Measurements from ENCODE around the gene RORC.

Gene RORC

DNA sequence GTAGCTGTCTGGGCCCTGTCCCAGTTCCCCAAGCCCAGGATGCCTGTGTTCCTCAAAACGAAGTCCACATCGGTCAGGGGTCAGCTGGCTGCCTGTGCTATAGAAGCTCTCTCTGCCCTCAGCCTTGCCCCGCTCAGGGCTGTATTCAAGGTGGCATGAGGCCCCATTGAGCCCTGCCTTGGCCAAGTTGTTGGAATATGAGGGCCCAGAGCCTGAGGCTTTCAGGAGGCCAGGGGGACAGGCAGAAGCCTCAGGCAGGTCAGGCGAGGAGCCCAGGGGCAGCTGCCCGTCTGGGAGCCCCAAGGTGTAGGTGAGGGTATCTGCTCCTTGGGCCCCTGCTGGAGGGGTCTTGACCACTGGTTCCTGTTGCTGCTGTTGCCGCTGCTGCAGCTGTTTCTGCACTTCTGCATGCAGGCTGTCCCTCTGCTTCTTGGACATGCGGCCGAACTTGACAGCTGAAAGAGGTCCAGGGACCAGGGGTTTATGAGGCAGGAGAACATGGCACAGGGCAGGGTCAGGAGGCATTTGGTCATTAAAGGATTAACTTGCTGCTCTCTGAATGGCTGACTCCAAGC lies 16.5 kb downstream of the RORC start:
- Histone ChIP-seq H3K27ac (ENCODE audit: low read depth, low read length) (no peak overlapping the region), H3K4me1 (ENCODE audit: control insufficient read depth, insufficient read depth, low read length) (peaks cover 3% of the 10 kb centered on the region), H3K36me3 (ENCODE audit: control insufficient read depth, insufficient read depth, low read length) (no peaks in the 10 kb centered on the region), H3K9me3 (ENCODE audit: control insufficient read depth, insufficient read depth, low read depth, low read length) (no peaks in the 10 kb centered on the region), H3K9ac (ENCODE audit: low read length) (no peak overlapping the region), H3K27me3 (ENCODE audit: control insufficient read depth, insufficient read depth, low read length) (no peaks in the 10 kb centered on the region), H3K4me3 (ENCODE audit: low read depth, low read length) (no peak overlapping the region)

DNA sequence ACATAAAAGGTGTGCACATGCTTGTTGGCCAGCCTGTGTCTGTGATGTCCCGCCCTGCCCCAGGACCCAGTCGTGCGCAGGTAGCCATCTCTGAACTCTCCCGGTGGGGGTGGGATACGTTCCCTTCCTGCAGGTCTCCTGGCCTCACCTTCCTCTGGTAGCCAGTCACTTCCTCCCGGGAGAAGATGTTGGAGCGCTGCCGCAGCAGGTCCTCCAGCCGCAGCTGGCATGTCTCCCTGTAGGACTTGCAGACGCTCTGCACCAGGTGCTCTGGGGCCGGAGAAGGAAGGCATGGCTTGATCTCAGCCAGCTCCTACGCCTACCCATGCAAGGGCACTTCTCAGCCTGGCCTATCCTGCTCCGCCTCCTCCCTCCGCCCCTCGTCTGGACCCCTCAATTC lies 17.2 kb downstream of the RORC start:
- Histone ChIP-seq H3K4me1 (ENCODE audit: control insufficient read depth, insufficient read depth, low read length) (peaks cover 9% of the 10 kb centered on the region), H3K36me3 (ENCODE audit: control insufficient read depth, insufficient read depth, low read length) (no peaks in the 10 kb centered on the region), H3K9ac (ENCODE audit: low read length) (no peak overlapping the region), H3K27ac (ENCODE audit: low read depth, low read length) (no peak overlapping the region), H3K9me3 (ENCODE audit: control insufficient read depth, insufficient read depth, low read depth, low read length) (no peaks in the 10 kb centered on the region), H3K27me3 (ENCODE audit: control insufficient read depth, insufficient read depth, low read length) (no peaks in the 10 kb centered on the region), H3K4me3 (ENCODE audit: low read depth, low read length) (no peak overlapping the region)

DNA sequence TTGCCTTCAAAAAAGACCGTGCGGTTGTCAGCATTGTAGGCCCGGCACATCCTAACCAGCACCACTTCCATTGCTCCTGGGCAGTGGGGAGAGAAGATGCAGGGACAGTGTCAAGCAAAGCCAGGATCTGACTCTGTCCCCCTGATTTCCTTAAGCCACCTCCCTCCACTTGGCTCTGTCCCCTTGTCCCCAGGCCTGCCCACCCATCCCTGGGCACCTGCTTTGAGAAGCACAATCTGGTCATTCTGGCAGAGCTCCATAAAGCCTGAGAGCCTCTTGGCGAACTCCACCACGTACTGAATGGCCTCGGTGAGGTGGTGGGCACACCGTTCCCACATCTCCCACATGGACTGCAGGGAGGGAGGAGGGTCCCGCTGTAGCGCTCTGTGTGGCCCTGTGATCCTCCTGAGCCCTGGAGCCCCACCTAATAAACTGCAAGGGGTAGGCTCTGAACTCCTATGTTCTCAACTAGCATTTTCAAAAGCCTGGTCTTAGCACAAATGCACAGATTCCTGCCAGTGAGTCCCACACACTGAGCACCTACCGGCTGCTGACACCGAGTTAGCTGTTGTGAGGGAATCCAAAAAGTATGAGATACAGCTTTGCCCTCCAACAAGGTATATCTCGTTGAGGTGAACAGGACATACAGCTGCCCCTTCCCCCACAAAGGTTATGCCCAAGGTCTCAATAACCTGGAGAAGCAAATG lies 18.2 kb downstream of the RORC start:
- no peaks in the 10 kb centered on the region for H3K27me3 ChIP-seq (ENCODE audit: control insufficient read depth, insufficient read depth, low read length)
- peaks cover 12% of the 10 kb centered on the region for H3K4me1 ChIP-seq (ENCODE audit: control insufficient read depth, insufficient read depth, low read length)
- no peaks in the 10 kb centered on the region for H3K36me3 ChIP-seq (ENCODE audit: control insufficient read depth, insufficient read depth, low read length)
- no peaks in the 10 kb centered on the region for H3K9me3 ChIP-seq (ENCODE audit: control insufficient read depth, insufficient read depth, low read depth, low read length)
- no peak overlapping the region for H3K9ac ChIP-seq (ENCODE audit: low read length)
- H3K4me3 ChIP-seq (ENCODE audit: low read depth, low read length), result no peak overlapping the region
- H3K27ac ChIP-seq (ENCODE audit: low read depth, low read length), result no peak overlapping the region

DNA sequence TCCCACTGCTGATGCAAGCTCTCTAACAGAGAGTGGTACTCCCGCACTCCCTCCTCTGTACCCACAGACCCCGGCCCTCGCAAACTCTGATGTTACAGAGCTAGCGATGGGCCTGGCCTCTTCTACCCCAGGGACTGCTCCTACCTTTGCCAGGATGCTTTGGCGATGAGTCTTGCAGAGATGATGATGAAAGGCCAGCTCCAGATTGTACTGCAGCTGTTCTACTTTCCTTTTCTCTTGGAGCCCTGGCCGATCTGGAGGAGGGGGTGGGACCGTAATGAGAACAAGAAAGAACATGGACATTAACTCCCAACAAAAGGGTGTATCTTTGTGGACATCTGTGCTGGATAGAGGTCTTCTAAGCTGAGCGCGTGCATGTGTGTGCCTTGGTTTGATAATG lies 20.4 kb downstream of the RORC start:
- no peak overlapping the region for H3K4me3 ChIP-seq (ENCODE audit: low read depth, low read length)
- H3K9ac ChIP-seq (ENCODE audit: low read length), result no peak overlapping the region
- H3K27me3 ChIP-seq (ENCODE audit: control insufficient read depth, insufficient read depth, low read length), result peaks cover 5% of the 10 kb centered on the region; the same call in 1 of the 2 replicates
- no peak overlapping the region for H3K27ac ChIP-seq (ENCODE audit: low read depth, low read length)
- H3K4me1 ChIP-seq (ENCODE audit: control insufficient read depth, insufficient read depth, low read length), result peaks cover 12% of the 10 kb centered on the region
- H3K36me3 ChIP-seq (ENCODE audit: control insufficient read depth, insufficient read depth, low read length), result no peaks in the 10 kb centered on the region
- H3K9me3 ChIP-seq (ENCODE audit: control insufficient read depth, insufficient read depth, low read depth, low read length), result no peaks in the 10 kb centered on the region

DNA sequence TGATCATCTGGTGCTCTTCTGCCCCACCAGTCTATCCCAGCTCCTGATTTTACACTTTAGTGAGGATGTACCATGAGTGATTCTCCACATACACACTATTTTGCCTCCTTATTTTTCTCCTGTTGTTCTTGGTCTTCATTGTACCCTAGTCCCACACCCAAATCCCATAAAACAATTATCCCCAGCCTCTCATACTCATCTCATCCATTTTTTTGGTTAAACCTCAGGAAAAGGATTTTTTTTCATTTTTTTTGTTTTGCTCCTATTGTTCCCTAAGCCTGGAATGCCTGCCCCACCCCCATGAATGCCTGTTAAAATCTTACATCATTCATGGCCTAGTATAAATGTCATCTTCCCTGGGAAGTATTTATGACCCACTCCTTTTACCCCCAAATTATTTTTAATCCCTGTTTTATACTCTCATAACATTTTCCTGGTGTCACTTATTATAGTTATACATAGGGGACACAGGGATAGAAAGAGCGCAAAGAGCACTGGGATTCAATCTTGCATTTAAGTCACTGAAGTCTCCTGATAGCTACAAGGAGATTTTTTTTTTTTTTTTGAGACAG lies 21.5 kb downstream of the RORC start:
- no peaks in the 10 kb centered on the region for H3K36me3 ChIP-seq (ENCODE audit: control insufficient read depth, insufficient read depth, low read length)
- H3K9me3 ChIP-seq (ENCODE audit: control insufficient read depth, insufficient read depth, low read depth, low read length), result no peaks in the 10 kb centered on the region
- peaks cover 12% of the 10 kb centered on the region for H3K4me1 ChIP-seq (ENCODE audit: control insufficient read depth, insufficient read depth, low read length)
- H3K27ac ChIP-seq (ENCODE audit: low read depth, low read length), result no peak overlapping the region
- no peak overlapping the region for H3K9ac ChIP-seq (ENCODE audit: low read length)
- H3K4me3 ChIP-seq (ENCODE audit: low read depth, low read length), result no peak overlapping the region
- peaks cover 5% of the 10 kb centered on the region; the same call in 1 of the 2 replicates for H3K27me3 ChIP-seq (ENCODE audit: control insufficient read depth, insufficient read depth, low read length)

DNA sequence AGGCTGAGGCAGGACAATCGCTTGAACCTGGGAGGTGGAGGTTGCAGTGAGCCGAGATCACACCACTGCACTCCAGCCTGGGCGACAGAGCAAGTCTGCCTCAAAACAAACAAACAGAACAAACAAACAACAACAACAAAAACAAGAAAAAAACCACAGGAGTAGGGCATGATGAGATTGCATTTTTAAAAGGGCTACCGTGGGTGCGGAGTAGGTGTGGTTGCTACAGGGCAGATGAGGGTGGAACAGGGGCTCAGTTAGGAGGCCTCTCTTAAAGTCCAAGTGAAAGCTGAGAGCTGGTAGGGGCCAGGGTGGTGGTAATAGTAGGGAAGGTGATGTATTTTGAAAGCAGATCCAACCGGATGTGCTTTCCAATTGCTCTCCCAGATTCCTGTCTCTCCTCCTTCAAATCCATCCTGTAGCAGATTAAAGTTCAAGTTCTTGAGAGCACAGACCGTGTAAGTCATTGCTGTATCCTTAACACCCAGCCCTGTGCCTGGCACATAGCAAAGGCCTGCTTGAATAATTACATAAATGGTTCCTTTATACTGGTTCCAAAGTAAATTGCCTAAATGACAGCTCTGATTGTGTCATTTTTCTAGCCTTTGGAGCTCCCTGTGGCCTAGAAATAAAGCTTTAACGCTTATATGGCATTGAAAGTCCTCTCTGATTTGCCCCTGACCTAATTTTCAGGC lies 22.2 kb downstream of the RORC start:
- Histone ChIP-seq H3K27ac (ENCODE audit: low read depth, low read length) (no peak overlapping the region), H3K9ac (ENCODE audit: low read length) (no peak overlapping the region), H3K4me3 (ENCODE audit: low read depth, low read length) (no peak overlapping the region), H3K36me3 (ENCODE audit: control insufficient read depth, insufficient read depth, low read length) (no peaks in the 10 kb centered on the region), H3K9me3 (ENCODE audit: control insufficient read depth, insufficient read depth, low read depth, low read length) (no peaks in the 10 kb centered on the region), H3K27me3 (ENCODE audit: control insufficient read depth, insufficient read depth, low read length) (peaks cover 5% of the 10 kb centered on the region; the same call in 1 of the 2 replicates), H3K4me1 (ENCODE audit: control insufficient read depth, insufficient read depth, low read length) (peaks cover 12% of the 10 kb centered on the region)

DNA sequence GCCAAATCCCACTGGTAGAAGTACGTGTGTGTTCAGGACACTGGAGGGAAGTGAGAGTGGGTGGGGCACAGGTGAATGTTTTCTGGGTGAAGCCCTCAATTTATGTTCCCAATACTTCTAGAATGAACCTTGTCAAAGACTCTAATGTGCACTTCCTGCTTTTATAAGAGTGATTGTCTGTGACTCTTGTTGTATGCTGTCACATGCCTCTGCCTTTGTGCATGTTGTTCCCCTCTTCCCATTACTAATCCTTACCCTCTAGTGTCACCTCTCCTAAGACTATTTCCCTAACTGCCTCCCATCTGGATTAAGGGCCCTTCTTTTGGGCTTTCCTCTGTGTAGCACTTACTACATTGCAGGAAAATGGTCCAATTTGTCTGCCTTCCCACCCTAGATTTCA lies 23.8 kb downstream of the RORC start:
- peaks cover 9% of the 10 kb centered on the region; the same call in 1 of the 2 replicates for H3K27me3 ChIP-seq (ENCODE audit: control insufficient read depth, insufficient read depth, low read length)
- H3K9me3 ChIP-seq (ENCODE audit: control insufficient read depth, insufficient read depth, low read depth, low read length), result no peaks in the 10 kb centered on the region
- no peak overlapping the region for H3K9ac ChIP-seq (ENCODE audit: low read length)
- H3K4me3 ChIP-seq (ENCODE audit: low read depth, low read length), result no peak overlapping the region
- H3K27ac ChIP-seq (ENCODE audit: low read depth, low read length), result no peak overlapping the region
- H3K36me3 ChIP-seq (ENCODE audit: control insufficient read depth, insufficient read depth, low read length), result no peaks in the 10 kb centered on the region
- H3K4me1 ChIP-seq (ENCODE audit: control insufficient read depth, insufficient read depth, low read length), result peaks cover 12% of the 10 kb centered on the region

DNA sequence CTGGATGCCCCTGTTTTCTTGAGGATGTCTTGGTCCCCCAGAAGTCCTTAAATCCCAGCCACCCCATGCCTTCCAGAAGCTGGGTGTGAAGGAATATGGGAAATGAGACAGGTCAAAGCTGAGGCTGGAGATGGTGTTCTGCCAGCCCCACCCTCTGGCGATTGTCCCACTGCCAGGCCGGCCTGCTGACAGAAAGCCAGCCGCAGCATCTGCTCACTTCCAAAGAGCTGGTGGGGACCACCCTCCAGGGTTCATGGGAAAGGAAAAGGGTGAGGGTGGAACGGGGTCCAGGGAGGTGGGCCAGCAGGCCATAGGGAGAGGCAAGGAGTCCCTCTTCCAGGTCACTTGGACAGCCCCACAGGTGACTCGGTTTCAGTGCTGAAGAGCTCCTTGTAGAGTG lies 24.5 kb downstream of the RORC start:
- H3K27me3 ChIP-seq (ENCODE audit: control insufficient read depth, insufficient read depth, low read length), result peaks cover 9% of the 10 kb centered on the region; the same call in 1 of the 2 replicates

DNA sequence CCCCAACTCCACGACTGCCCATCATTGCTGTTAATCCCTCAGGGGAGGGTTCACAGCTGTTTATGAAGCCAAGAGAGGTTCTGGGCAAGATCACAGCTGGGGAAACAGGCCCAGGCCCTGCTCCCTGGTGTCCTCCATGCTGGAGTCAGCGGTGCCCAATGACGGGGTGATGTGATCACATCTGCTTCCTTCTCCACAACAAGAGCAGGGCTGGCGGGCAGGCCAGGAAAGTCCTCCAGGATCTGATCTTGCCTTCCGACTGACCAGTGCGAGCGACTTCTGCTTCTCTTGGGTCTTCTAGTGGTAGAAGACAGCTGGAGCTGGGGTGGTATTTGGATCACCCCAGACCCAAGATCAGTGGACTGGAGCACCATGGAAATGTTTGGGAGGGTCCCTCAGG lies 25.4 kb downstream of the RORC start:
- H3K9me3 ChIP-seq (ENCODE audit: control insufficient read depth, insufficient read depth, low read depth, low read length), result no peaks in the 10 kb centered on the region
- H3K27ac ChIP-seq (ENCODE audit: low read depth, low read length), result no peak overlapping the region
- H3K27me3 ChIP-seq (ENCODE audit: control insufficient read depth, insufficient read depth, low read length), result peaks cover 9% of the 10 kb centered on the region; the same call in 1 of the 2 replicates
- H3K36me3 ChIP-seq (ENCODE audit: control insufficient read depth, insufficient read depth, low read length), result no peaks in the 10 kb centered on the region
- peaks cover 12% of the 10 kb centered on the region for H3K4me1 ChIP-seq (ENCODE audit: control insufficient read depth, insufficient read depth, low read length)
- no peak overlapping the region for H3K9ac ChIP-seq (ENCODE audit: low read length)
- no peak overlapping the region for H3K4me3 ChIP-seq (ENCODE audit: low read depth, low read length)

More for the DNA sequence above, 24.5 kb downstream of the RORC start:
- Histone ChIP-seq H3K4me1 (ENCODE audit: control insufficient read depth, insufficient read depth, low read length) (peaks cover 12% of the 10 kb centered on the region), H3K27ac (ENCODE audit: low read depth, low read length) (no peak overlapping the region), H3K4me3 (ENCODE audit: low read depth, low read length) (no peak overlapping the region), H3K36me3 (ENCODE audit: control insufficient read depth, insufficient read depth, low read length) (no peaks in the 10 kb centered on the region), H3K9ac (ENCODE audit: low read length) (no peak overlapping the region), H3K9me3 (ENCODE audit: control insufficient read depth, insufficient read depth, low read depth, low read length) (no peaks in the 10 kb centered on the region)

DNA sequence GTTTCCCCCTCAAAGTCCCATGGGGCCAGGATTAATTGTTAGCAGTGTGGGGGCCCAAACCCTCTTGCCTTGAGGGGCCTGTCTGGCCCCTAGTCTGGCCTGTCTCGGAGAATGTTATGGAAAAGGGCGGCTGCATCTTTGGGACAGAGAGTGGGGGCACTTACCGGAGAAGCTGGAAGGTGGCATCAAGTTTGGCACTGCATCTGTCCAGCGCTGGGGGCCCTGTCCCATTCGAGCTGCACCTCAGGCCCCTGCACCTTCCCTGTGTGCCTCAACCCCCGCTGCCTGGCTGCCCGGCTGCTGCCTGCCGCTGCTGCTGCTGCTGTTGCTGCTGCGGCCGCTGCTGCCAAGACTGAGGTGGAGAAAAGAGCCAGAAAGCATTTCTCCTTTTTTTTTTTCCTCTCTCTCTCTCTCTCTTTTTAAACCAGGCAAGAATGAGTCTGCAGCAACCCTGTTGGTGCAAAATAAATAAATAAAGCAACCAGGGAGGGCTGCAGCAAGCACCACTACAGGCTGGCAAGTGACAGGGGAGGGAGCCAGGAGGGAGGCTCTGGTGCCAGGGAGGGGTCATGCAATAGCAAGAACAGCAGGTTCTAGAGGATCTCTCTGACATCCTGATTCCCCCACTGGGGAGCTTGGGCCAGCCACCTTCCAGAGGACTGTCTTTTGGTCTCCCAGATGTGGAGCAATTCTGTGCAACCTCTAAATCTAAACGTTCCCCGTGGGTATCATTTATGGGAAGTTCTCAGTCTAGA lies 26.4 kb downstream of the RORC start, which contains the start of gene LINGO4:
Gene LINGO4 (minus strand): TSS at position 354 of the 755 bp plus-strand sequence. CDS start 2,715 bp downstream, outside the sequence.
- Histone ChIP-seq H3K9ac (ENCODE audit: low read length) (no peak within 1 kb of the TSS), H3K27me3 (ENCODE audit: control insufficient read depth, insufficient read depth, low read length) (peaks cover 9% of the 10 kb centered on the region; the same call in 1 of the 2 replicates), H3K36me3 (ENCODE audit: control insufficient read depth, insufficient read depth, low read length) (no peaks in the 10 kb centered on the region), H3K27ac (ENCODE audit: low read depth, low read length) (no peak within 1 kb of the TSS), H3K4me1 (ENCODE audit: control insufficient read depth, insufficient read depth, low read length) (peaks cover 11% of the 10 kb centered on the region), H3K4me3 (ENCODE audit: low read depth, low read length) (no peak within 1 kb of the TSS), H3K9me3 (ENCODE audit: control insufficient read depth, insufficient read depth, low read depth, low read length) (no peaks in the 10 kb centered on the region)

Data from HUES6 (cell line).